Measurements from ENCODE around the gene SLC2A4. TPM values are rescaled to one million over a fixed set of nuclear protein-coding genes. Genes with fewer than 3 reads are reported as not detected.

The SLC2A4 gene
- total RNA-seq, 6 experiments from 2014 or later, result 0.07 to 0.09 (median 0.09) TPM; not detected in 1

GRCh38 chr17:7293159-7293558 lies 11.6 kb downstream of the SLC2A4 start:
- Mint-ChIP-seq H3K27ac (no peak overlapping the region), H3K27me3 (ENCODE audit: insufficient read depth) (peaks cover 51% of the 10 kb centered on the region), H3K4me3 (no peak overlapping the region), H3K4me1 (ENCODE audit: low read depth) (peaks cover 11% of the 10 kb centered on the region), H3K36me3 (ENCODE audit: low read depth) (no peaks in the 10 kb centered on the region), H3K9me3 (no peaks in the 10 kb centered on the region)
- no peak for TF ChIP-seq CTCF (IDR thresholded peaks at IDR 0.05)
- no peak for DNase-seq

GRCh38 chr17:7293816-7294613 lies 12.5 kb downstream of the SLC2A4 start:
- Mint-ChIP-seq H3K27me3 (ENCODE audit: insufficient read depth) (peaks cover 47% of the 10 kb centered on the region), H3K27ac (no peak overlapping the region), H3K36me3 (ENCODE audit: low read depth) (no peaks in the 10 kb centered on the region), H3K9me3 (no peaks in the 10 kb centered on the region), H3K4me3 (no peak overlapping the region), H3K4me1 (ENCODE audit: low read depth) (peaks cover 11% of the 10 kb centered on the region)
- no peak for DNase-seq
- TF ChIP-seq CTCF (IDR thresholded peaks at IDR 0.05), result no peak

- Mint-ChIP-seq H3K4me1 (ENCODE audit: low read depth) (peaks cover 11% of the 10 kb centered on the region), H3K9me3 (no peaks in the 10 kb centered on the region), H3K4me3 (peak within 1 kb of the TSS; percentile 66; the same call in 1 of the 2 replicates), H3K27me3 (ENCODE audit: insufficient read depth) (peaks cover 48% of the 10 kb centered on the region), H3K36me3 (ENCODE audit: low read depth) (no peaks in the 10 kb centered on the region), H3K27ac (no peak within 1 kb of the TSS)
- no peak for TF ChIP-seq CTCF (IDR thresholded peaks at IDR 0.05)
- no peak for DNase-seq
Observed at GRCh38 chr17:7294614-7295153, 13.2 kb downstream of the SLC2A4 start, which contains the start of gene YBX2. YBX2 (minus strand) TSS chr17:7294639; CDS start chr17:7294500, 139 bp downstream.

GRCh38 chr17:7295230-7296180 lies 14.0 kb downstream of the SLC2A4 start:
- DNase-seq, result no peak
- no peaks in the 10 kb centered on the region for H3K36me3 Mint-ChIP-seq (ENCODE audit: low read depth)
- peaks cover 49% of the 10 kb centered on the region for H3K27me3 Mint-ChIP-seq (ENCODE audit: insufficient read depth)
- peak overlapping the region; percentile 66 for H3K4me3 Mint-ChIP-seq
- no peaks in the 10 kb centered on the region for H3K9me3 Mint-ChIP-seq
- TF ChIP-seq CTCF (IDR thresholded peaks at IDR 0.05), result no peak
- H3K27ac Mint-ChIP-seq, result no peak overlapping the region
- H3K4me1 Mint-ChIP-seq (ENCODE audit: low read depth), result peaks cover 11% of the 10 kb centered on the region

- Mint-ChIP-seq H3K9me3 (no peaks in the 10 kb centered on the region), H3K4me1 (ENCODE audit: low read depth) (peaks cover 11% of the 10 kb centered on the region), H3K4me3 (peak overlapping the region; percentile 65), H3K27ac (no peak overlapping the region), H3K27me3 (ENCODE audit: insufficient read depth) (peaks cover 42% of the 10 kb centered on the region), H3K36me3 (ENCODE audit: low read depth) (no peaks in the 10 kb centered on the region)
- peak; percentile 65 for DNase-seq
- peak; percentile 98 for TF ChIP-seq CTCF (IDR thresholded peaks at IDR 0.05)
Observed at GRCh38 chr17:7296189-7296861, 14.8 kb downstream of the SLC2A4 start.

Measured in HFFc6 (cell line).